Fibroblast of lung (primary cell): ENCODE data around the gene CABP4. TPM values are rescaled to one million over a fixed set of nuclear protein-coding genes. Genes with fewer than 3 reads are reported as not detected.
"Not testable (repeated sequence)": the region's sequence is repeated elsewhere in the genome, so short reads cannot be mapped to it uniquely, and the experiment has no call there.

ENCODE experiments used
- DNase-seq, 2 donors: peaks; one replicate each; pipeline versions ENCODE4 v3.0.0 to v3.0.0-alpha.2; 2010; ENCODE audit warnings: low read depth in 2 of 2
- H2AFZ ChIP-seq: 2 replicates; pipeline ENCODE4 v1.5.1; 2012; ENCODE audit warnings: low read length, control low read depth, inconsistent platforms
- H3K27ac ChIP-seq: 2 replicates; pipeline ENCODE4 v1.5.1; 2011; ENCODE audit warnings: low read length, control low read depth; ENCODE audit not compliant: insufficient read depth
- H3K27me3 ChIP-seq: 2 replicates; pipeline ENCODE4 v1.5.1; 2011; ENCODE audit warnings: mild to moderate bottlenecking, low read length; ENCODE audit not compliant: control insufficient read depth, insufficient read depth
- H3K36me3 ChIP-seq: 2 replicates; pipeline ENCODE4 v1.5.1; 2011; ENCODE audit warnings: low read length; ENCODE audit not compliant: control insufficient read depth, insufficient read depth
- H3K4me1 ChIP-seq: 2 replicates; pipeline ENCODE4 v1.5.1; 2011; ENCODE audit warnings: low read length; ENCODE audit not compliant: control insufficient read depth, insufficient read depth; ENCODE audit errors: extremely low read depth
- H3K4me2 ChIP-seq: 2 replicates; pipeline ENCODE4 v1.5.1; 2011; ENCODE audit warnings: low read length, control low read depth; ENCODE audit not compliant: insufficient read depth; ENCODE audit errors: extremely low read depth
- H3K4me3 ChIP-seq, 4 experiments: fragments of 200-600 bp in 1 of 4; sonication (generic) in 1 of 4; replicated peaks in 1 of 4; 2 replicates each; pipeline ENCODE4 v1.5.1; 2011 to 2016; ENCODE audit warnings: low read length in 4 of 4, low read depth in 3 of 4, mild to moderate bottlenecking in 3 of 4, control low read depth in 2 of 4, inconsistent platforms in 1 of 4, mixed read lengths in 1 of 4; ENCODE audit not compliant: insufficient read depth in 1 of 4; ENCODE audit errors: control extremely low read depth in 1 of 4
- H3K79me2 ChIP-seq: 2 replicates; pipeline ENCODE4 v1.5.1; 2012; ENCODE audit warnings: mild to moderate bottlenecking, low read length, inconsistent platforms; ENCODE audit not compliant: control insufficient read depth, insufficient read depth
- H3K9ac ChIP-seq: 2 replicates; pipeline ENCODE4 v1.5.1; 2011; ENCODE audit warnings: mild to moderate bottlenecking, low read length, control low read depth; ENCODE audit not compliant: insufficient read depth
- H3K9me3 ChIP-seq: 2 replicates; pipeline ENCODE4 v1.5.1; 2012; ENCODE audit warnings: low read depth, low read length; ENCODE audit not compliant: control insufficient read depth, insufficient read depth
- H4K20me1 ChIP-seq: 2 replicates; pipeline ENCODE4 v1.5.1; 2011; ENCODE audit warnings: low read length; ENCODE audit not compliant: control insufficient read depth, insufficient read depth; ENCODE audit errors: extremely low read depth
- EZH2 ChIP-seq: IDR thresholded peaks from 2 replicates; pipeline ENCODE4 v1.5.1; 2012; ENCODE audit warnings: low read length, control low read depth, mild to moderate bottlenecking; ENCODE audit errors: missing control alignments
- polyA plus RNA-seq, 2 donors: library from polyadenylated mRNA; depleted of rRNA in 1 of 2; stranded (reverse) in 1 of 2; unstranded in 1 of 2; fragments of >200 nt; gene quantifications; 2 replicates each; pipeline ENCODE4 v1.2.1, GENCODE V29; 2011 to 2012; ENCODE audit warnings: missing spikeins in 1 of 2
- total RNA-seq: library from RNA; depleted of rRNA; stranded (reverse); fragments of >200 nt; gene quantifications from 2 replicates; pipeline ENCODE4 v1.2.1, GENCODE V29; 2014
- TF ChIP-seq, protein P1 (sequence below), 2 donors: IDR thresholded peaks in 1 of 2; conservative IDR thresholded peaks in 1 of 2; 1 replicate in 1 of 2; 2 replicates in 1 of 2; pipeline ENCODE4 v1.5.1; 2011 to 2012; ENCODE audit warnings: low read length in 2 of 2, control low read depth in 1 of 2, inconsistent platforms in 1 of 2, low read depth in 1 of 2, mild to moderate bottlenecking in 1 of 2

Gene CABP4
- total and polyA plus RNA-seq, 2 donors (not counting 1 experiment from before 2014, with no cell fraction given), result not detected

- Histone ChIP-seq H3K27me3 (no peaks in the 10 kb centered on the region), H4K20me1 (no peaks in the 10 kb centered on the region), H3K9ac (peak overlapping the region; percentile 32), H3K79me2 (no peaks in the 10 kb centered on the region), H3K4me1 (peaks cover 6% of the 10 kb centered on the region), H3K27ac (no peak overlapping the region), H3K4me2 (peak overlapping the region; percentile 35), H3K4me3 (peak overlapping the region; percentile 29 to 65 (median 37)), H3K36me3 (no peaks in the 10 kb centered on the region), H3K9me3 (no peaks in the 10 kb centered on the region), H2AFZ (peak overlapping the region; percentile 64)
- TF ChIP-seq, protein P1, sequence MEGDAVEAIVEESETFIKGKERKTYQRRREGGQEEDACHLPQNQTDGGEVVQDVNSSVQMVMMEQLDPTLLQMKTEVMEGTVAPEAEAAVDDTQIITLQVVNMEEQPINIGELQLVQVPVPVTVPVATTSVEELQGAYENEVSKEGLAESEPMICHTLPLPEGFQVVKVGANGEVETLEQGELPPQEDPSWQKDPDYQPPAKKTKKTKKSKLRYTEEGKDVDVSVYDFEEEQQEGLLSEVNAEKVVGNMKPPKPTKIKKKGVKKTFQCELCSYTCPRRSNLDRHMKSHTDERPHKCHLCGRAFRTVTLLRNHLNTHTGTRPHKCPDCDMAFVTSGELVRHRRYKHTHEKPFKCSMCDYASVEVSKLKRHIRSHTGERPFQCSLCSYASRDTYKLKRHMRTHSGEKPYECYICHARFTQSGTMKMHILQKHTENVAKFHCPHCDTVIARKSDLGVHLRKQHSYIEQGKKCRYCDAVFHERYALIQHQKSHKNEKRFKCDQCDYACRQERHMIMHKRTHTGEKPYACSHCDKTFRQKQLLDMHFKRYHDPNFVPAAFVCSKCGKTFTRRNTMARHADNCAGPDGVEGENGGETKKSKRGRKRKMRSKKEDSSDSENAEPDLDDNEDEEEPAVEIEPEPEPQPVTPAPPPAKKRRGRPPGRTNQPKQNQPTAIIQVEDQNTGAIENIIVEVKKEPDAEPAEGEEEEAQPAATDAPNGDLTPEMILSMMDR (conservative IDR thresholded peaks at IDR 0.05 in 1 of 2, IDR thresholded peaks at IDR 0.05 in 1 of 2; ENCODE audit: low read depth in 1 of 2, low read length in 2 of 2), result no peak
- DNase-seq, result peak; percentile 52 to 68
Observed at GRCh38 chr11:67464411-67465188, 9.4 kb downstream of the CABP4 start.

DNA sequence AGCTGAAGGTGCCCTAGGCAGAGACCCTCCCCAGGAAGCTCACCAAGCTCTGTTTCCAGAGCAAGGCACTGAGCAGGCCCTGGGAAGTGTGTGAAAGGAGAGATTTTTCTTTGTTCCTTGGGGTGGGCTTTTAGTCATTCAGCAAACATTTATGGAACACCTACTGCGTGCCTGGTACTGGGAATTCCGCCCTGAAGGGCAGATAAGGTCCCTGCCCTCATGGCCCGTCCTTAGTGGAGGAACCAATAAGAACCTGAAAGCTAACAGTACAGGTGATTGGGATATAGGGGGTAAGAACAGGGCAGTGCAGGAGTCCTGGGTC, 10.0 kb downstream of the CABP4 start:
- Histone ChIP-seq H3K27ac (no peak overlapping the region), H3K27me3 (no peaks in the 10 kb centered on the region), H3K4me3 (peak overlapping the region; percentile 29 to 65 (median 37)), H2AFZ (no peak overlapping the region), H3K9me3 (no peaks in the 10 kb centered on the region), H3K4me2 (peak overlapping the region; percentile 35), H3K36me3 (no peaks in the 10 kb centered on the region), H4K20me1 (no peaks in the 10 kb centered on the region), H3K79me2 (no peaks in the 10 kb centered on the region), H3K4me1 (peaks cover 6% of the 10 kb centered on the region), H3K9ac (peak overlapping the region; percentile 32)
- DNase-seq, result no peak
- TF ChIP-seq EZH2, result no peak
- TF ChIP-seq, protein P1 (conservative IDR thresholded peaks at IDR 0.05 in 1 of 2, IDR thresholded peaks at IDR 0.05 in 1 of 2; ENCODE audit: low read depth in 1 of 2, low read length in 2 of 2), result no peak

GRCh38 chr11:67465530-67465929, 10.4 kb downstream of the CABP4 start:
- not testable (repeated sequence) for H3K36me3 ChIP-seq, H3K79me2 ChIP-seq, H3K9ac ChIP-seq, H4K20me1 ChIP-seq, H3K4me1 ChIP-seq, H3K27ac ChIP-seq, H3K9me3 ChIP-seq, H3K27me3 ChIP-seq, H2AFZ ChIP-seq, H3K4me2 ChIP-seq
- DNase-seq, result peak; percentile 25 to 31
- peak overlapping the region in 2 of 4 experiments; percentile 42 to 65 for H3K4me3 ChIP-seq
